Limb (tissue), 2 donors: ENCODE data around the gene GINS1.
A peak's percentile ranks its signal among the peaks of the same experiment; 100 is the strongest.
"Not testable (repeated sequence)": the region's sequence is repeated elsewhere in the genome, so short reads cannot be mapped to it uniquely, and the experiment has no call there.

ENCODE experiments used
- DNase-seq, 2 donors: peaks; one replicate each; pipeline ENCODE4 v3.0.0-alpha.2; 2016; ENCODE audit errors: extremely low spot score in 2 of 2

Gene GINS1

DNA sequence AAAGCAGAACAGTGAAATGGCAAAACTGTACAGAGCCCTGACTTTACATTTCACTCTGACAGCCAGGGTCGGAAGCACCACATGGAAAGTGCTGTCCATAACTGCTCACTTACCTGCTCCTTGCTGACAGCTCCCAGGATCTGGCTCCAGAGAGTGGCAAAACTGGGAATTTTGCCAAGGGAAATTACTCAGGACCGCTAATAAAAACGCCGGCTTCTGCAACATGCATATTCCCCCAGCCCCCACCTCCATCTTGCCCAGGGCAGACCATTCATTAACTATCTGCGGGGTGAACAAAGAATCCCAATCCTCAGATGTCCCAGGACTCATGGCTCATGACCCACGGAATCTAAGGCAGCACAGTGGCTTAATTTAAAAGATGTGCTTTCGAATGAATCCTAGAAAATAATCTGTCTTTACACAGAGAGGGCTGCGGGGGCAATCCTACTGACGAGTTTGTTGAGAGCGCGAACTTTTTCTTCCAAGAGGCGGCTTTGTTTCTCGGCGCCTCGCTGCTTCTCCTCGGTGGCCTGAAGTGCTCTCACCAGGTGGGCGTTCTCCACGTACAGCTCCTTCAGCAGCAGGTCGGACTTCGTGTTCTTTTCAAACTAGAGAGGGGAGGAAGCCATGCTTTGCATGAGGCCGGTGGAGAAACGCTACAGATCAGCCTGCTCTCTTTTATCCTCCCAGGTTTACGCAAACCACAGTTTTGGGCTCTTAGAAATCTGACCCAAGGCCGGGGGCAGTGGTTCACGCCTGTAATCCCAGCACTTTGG is 45.8 kb downstream of the GINS1 start:
- DNase-seq = no peak

DNA sequence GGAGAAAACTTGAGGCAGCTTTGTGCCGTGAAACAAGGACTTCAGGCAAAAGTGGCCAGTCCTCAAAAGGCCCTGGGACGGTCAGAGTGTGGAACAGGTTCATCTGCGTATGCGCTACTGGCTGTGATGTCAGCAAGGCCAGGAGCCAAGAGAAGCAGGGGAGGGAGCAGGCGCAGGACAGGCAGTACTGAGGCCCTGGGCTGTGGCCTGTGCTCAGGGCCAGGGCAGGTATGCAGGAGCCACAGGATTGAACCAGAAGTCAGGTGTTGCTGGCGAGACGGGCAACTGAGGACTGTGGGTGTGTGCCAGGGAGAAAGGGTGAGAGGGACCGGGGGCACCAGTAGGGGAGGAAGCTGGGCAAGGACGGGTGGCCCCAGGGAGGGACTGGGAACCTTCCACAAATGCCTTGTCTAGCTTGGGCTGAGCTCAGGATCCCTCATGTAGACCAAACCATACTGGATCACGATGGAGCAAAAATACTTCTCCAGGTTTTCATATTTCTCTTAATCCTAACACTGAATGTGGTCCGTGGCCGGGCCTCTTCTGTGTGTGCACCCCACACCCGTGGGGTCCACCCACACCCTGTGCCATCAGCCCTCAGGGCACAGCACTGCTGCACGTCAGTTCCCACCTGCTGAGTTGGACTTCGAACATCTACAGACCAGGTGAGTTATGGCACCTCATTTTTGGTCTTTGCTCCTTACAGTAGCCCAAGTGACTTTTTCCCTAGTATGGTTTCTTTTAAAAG is 46.9 kb downstream of the GINS1 start:
- DNase-seq = no peak

DNA sequence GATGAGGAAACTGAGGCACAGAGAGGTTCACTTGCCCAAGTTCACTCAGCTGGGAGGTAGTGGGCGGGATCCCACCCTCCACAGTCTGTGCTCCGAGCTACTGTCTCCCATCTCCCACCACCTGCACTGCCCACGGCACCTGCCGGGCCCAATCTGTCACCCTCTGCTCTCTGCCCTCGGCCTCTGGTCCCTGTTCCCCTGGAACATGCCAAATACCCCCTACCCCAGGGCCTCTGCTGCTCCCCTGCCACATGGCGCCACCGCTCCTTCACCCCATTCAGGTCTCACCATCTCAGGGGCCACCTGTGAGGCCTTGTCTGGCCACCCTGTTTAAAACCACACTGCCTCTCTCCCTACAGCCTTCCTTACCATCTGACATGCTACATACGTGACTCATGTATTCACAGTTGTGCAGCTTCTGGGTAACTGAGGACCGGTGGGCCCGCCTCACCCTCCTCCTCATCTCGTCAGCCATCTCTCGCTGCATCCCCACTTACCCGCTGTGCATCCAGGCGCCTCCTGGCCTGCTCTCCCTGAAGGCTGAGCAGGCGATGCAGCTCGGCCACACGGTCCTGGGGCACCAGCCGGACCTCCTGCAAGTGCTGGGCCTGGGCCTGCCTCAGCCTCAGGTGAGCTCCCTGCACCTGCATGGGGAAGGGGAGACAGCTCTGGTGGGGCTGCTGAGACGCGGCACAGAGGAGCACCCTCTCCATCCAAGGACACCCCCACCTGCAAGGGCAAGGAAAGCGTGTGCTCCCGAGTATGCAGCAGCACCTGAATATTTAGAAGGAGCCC is 50.6 kb downstream of the GINS1 start:
- no peak for DNase-seq

DNA sequence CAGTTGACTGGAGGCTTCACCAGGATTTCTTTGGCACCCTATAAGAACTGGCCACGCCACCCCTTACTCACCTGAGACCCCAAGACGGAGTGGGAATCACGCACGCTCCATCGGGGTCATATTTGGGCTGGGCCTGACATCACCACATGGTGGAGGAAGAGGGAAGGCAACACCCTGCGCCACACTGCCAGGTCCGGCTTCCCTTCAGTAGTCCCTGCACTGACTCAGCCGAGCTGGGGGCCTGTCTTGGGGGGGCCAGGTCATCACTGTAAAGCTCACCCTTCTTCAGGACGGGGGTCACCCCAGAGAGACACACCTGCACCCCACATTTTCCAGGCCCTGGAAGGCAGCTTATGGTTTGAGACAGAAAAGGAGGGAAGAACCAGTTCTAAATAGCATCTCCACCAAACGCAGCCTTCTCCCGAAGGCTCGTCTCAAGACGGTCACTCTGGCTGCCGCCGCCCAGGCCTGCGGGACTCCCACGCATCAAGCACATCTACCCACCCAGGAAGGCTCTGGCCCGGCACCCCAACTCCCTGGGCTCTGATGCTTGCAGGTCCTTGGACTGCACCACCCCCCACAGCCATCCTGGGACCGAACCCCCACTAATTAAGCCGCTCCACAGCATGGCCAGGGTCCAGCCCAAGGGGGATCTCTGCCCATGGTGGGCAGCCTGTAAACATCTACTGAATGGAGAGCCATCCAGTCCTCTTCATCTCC is 51.8 kb downstream of the GINS1 start:
- DNase-seq = no peak

DNA sequence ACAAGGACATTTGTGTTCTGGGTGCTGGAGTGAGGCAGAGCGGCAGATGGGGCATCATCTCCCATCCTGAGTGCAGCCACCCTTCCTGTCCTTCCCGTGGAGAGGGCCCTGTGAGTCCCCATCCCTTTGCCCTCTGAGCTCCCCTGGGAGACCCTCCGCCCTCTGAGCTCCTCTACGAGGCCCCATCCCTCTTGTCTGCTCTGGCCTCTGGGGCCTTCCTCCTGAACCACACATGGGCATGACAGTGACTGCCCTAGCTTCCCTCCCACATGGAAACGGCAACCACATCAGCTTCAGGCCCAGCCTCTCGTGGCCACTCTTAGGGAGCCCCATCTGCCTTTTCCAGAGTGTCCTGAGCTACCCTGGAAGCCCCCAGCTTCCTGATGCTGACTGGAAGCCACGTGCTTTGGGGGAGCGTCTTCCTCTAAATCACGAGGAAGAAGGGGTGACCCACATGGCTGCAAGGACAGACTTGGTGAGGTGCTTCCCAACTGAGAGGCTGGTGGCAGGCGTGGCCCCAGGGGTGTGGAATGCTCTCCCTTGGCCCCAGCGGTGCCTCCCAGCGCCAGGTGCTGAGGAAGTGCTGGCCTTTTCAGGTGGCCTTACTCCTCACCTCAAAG is 52.6 kb downstream of the GINS1 start:
- DNase-seq = no peak

DNA sequence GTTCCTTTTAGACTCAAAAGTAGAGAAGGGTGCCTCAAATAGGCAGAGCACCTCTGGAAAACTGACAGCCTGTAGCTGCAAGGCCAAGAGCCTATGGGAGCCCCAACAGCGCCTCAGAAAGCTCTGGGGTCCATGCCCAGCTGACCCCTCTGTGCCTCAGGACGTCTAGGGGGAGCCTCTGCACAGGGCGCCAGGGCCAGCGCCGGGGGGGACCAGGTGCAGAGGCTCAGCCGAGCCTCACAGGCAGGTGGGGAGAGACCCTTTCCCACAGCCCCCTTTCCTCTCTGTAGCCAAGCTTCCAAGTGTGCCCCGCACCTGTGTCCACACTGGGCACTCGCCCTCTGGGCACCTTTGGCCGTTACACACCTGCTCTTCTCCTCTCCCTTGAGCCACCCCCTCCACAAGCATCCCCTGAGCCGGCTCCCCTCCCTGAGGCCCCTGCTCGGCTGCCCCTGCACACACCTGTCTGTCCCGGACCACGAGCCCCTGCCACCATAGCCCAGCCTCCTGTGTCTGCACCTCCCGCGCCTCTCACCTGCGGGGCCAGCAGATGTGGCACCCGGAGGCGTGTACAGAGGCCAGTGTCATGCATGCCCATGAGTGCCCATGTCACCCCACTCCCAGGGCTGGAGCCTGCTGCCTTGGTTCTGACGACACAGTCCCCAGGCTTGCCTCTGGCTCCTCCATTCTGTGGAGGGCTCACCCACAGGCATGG is 53.2 kb downstream of the GINS1 start:
- DNase-seq = no peak

DNA sequence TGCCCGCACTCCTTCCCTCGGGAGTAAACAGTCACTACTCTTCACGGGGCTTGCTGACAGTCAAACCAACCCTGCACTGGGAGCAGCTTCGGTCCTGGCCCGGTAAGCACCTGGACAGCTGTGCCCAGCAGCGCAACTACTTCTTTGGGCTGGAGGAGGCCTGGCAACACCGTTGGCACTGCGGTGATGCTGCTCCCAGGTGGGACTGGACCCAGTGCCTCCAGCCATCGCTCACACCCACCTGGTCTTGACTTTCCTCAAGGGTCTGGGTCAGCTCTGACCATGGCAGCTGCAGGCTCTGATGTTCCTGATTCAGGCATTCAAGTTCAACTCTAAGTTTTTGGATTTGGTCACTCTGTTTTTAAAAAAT is 53.8 kb downstream of the GINS1 start:
- DNase-seq = no peak

DNA sequence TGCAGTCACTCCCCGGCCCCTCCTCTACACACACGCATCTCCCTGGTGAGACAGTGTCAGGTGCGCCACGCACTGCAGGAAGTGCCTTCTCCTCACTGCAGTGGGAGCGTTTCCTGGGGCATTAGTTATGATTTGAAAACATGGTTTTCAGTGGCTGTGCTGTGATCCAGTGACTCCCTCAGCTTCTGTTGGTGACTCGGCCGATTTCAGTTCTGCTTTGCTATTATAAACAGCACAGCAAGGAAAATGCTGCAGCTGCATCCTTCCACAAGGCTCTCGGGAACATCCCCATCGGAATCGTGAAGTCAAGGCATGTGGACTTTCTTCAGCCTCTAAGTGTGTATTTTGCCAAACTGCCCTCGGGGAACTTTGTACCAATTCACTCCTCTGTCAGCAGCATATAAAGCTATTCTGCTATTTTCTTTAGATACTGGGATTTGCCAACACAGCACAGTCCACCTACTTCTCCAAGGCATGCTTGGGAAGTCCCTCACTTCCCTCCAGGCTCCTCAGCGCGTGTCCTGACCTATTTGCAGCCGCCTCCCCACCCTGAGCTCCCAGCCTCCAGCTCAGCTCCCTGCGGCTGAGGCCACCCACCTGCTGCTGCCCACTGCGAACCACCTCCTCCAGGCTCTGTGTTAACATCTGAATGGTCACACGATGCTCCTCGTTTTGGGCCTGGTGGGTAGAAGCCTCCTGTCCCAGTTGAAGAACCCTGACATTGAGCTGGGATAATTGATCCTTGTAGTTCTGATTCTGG is 54.5 kb downstream of the GINS1 start:
- no peak for DNase-seq

DNA sequence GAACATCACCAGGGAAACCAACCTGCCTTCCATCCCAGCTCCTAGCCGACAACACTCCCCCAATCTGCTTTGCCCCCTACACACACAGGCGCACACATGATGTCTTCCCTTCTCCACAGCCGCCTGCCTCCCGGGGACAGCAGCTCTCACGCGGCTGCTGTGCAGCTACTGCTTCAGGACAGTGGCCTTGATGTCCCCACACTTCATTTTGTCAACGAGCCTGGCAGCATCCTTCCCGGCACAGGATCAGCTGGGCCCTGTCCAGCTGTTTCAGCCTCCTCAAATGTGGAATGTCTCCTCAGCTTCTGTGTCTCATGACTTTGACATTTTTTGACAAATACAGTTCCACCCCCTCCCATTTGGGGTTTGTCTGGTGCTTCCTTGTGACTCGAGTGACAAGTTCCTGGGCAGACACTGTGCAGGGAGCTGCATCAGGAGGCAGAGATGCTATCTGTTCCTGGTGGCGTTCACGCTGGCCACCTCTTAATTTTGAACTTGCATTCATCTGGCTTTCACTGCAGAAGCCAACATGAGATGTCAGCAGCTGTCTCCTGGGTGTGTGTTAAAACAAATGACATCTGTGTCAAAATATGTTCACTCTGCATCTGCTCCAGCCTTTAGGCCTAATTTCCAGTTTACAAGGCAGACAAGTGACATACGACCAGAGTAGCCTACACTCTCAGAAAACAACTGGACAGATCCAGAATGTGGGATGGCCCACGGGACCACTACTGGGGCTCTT is 57.2 kb downstream of the GINS1 start:
- no peak for DNase-seq

DNA sequence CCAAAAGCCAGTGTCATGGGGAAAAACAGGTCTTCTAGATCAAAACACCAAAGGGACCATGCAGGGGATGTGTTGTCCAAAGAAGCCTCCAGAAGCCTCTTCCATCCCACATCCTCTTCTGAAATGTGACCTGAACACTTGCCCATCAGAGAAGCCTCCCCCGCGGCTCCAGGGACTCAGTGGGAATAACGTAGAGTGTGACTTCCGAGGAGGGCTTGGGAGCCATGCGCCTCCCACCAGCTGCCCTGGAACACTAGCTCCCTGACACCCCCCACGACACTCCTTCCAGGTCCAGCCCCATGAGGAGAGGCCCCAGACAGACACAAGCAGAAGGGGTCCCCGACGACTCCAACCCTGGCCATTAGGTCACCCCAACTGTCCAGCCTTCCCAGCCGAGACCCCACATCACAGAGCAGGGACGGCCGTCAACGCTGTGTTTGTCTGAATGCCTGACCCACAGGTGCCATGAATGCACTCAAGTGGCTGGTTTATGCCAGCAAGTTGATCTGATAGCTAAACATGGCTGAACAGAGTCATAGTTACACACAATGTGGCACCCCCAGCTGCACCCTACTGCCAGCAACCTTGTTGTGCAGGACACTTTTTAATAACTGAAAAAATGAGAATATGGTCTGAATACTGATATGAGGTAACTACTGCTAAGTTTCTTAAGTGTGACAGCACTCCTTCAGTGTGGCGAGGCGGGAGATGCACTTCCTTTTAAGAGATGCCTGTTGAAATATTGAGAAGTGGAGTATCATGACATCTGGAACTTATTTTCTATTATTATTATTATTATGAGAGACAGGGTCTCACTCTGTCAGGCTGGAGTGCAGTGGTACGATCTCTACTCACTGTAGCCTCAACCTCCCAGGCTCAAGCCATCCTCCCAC is 58.0 kb downstream of the GINS1 start:
- DNase-seq = no peak

DNA sequence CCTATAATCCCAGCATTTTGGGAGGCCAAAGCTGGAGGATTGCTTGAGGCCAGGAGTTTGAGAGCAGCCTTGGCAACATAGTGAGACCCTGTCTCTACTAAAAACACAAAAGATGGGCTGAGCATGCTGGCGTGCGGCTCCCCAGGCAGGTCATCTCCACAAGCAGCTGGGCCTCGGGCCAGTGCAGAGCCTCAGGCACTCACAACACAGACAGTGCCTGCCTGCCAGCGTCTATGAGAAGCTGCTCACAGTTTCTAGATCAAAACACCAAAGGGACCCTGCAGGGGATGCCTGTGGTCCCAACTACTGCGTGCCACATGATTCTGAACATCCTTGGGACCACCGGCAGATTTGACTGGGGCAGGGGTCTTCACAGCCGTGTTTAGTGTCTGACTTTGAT is 59.4 kb downstream of the GINS1 start:
- DNase-seq = no peak

DNA sequence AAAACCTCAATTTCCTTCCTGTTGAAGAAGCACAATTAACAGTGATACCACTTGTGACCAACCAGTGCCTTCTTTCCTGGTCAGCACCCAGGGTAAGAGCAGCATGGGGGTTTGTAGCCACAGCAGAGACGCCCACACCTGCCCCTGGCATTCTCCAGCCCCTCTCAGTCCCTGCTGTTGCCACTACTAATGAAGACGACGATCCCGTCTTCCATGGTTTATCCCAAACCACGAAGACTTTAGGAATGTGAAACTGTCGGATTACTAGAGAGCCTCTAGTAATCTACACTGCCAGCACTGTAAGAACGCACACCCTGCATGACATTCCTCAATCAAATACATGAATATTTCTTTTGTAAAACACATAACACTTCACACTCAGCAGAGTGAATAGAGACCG is 60.0 kb downstream of the GINS1 start:
- DNase-seq = no peak

DNA sequence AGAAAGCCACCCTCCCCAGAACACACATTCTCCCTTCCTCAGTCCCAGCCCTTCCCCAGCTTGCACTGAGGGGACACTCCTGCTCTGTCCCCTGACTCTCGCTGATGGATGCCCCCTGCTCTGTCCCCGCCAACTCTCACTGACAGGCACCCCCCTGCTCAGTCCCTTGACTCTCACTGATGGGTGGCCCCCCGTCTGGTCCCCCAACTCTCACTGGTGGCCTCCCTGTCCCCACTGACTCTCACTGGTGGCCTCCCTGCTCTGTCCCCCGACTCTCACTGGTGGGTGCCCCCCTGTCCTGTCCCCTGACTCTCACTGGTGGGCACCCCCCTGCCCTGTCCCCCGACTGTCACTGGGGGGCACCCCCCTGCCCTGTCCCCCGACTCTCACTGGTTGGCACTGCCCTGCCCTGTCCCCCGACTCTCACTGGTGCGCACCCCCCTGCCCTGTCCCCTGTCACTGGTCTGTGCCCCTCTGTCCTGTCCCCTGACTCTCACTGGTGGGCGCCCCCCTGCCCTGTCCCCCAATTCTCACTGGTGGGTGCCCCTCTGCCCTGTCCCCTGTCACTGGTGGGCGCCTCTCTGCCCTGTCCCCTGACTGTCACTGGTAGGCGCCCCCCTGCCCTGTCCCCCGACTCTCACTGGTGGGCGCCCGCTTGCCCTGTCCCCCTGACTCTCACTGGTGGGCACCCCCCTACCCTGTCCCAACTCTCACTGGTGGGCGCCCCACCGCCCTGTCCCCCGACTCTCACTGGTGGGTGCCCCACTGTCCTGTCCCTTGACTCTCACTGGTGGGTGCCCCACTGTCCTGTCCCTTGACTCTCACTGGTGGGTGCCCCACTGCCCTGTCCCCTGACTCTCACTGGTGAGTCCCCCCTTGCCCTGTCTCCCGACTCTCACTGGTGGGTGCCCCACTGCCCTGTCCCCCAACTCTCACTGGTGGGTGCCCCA is 60.9 kb downstream of the GINS1 start:
- DNase-seq = no peak

DNA sequence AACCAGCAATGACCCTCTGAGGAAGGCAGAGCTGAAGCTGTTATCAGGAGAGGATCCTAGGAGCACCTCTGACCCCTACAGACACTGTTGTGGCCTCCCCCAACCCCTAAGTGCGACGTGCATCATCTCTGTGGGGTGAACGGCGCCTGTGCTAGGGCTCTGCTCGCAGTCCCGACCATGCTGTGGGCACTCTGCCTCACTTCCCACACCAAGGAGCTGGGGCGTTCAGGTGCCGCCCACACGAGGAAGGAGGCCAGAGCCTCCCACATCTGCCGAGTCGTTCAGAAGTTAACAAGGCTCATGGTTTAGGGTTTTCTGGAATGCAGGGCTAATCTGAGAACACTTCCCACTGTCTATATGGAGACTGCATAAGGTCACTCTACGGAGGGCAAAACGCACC is 62.1 kb downstream of the GINS1 start:
- DNase-seq = no peak

DNA sequence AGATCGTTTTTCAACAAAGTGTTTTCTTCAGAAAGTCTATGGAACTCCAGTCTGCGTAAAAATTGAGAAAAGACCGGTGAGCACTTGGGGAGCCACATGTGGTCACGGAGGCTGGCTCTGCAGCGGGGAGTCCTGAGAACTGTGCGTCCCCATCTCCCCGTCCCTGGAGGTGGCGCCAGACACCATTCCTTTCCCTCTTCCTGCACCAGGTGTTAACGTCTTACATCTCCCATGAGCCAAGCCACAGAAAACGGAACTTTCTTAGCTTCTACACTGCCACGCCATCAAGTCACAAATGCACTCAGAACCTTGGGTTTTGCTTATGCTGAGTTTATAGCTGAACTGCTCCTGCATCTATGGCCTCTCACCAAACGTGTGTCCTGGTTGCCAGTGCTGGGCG is 62.6 kb downstream of the GINS1 start:
- DNase-seq = peak in 1 of 2 donors; percentile 53

DNA sequence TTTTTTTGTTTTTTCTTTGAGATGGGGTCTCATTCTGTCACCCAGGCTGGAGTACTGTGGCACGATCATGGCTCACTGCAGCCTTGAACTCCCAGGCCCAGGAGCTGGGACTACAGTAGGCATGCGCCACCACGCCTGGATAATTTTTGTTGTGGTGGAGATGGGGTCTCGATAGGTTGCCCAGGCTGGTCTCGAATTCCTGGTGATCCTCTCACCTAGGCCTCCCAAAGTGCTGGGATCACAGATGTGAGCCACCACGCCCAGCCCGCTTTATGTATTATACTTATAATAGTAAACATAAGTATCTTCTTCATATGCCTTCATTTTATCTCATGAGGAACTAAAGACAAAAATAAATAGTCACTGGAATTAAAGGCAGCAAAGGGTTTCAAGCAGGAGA is 63.5 kb downstream of the GINS1 start:
- DNase-seq = no peak

DNA sequence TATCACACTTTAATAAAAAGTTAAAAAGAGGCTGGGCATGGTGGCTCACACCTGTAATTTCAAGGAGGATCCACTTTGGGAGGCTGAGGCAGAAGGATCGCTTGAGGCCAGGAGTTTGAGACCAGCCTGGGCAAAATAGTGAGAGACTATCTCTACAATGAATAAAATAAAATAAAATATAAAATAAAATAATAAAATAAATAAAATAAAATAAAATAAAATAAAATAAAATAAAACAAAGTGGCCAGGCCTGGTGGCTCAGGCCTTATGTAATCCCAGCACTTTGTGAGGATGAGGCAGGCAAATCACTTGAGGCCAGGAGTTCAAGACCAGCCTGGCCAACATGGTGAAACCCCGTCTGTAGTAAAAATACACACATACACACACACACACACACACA is 65.8 kb downstream of the GINS1 start:
- DNase-seq = not testable (repeated sequence)
